ENCODE results near the gene RBM47.
A peak's percentile ranks its signal among the peaks of the same experiment; 100 is the strongest.

RBM47 gene

GRCh38 chr4:40617872-40618271 lies 11.8 kb downstream of the RBM47 start:
- peaks cover 13% of the 10 kb centered on the region in 2 donors for H3K27me3 Mint-ChIP-seq
- H3K27ac Mint-ChIP-seq = no peak overlapping the region
- no peak overlapping the region for H3K4me3 Mint-ChIP-seq
- H3K9me3 Mint-ChIP-seq = no peaks in the 10 kb centered on the region
- DNase-seq = no peak
- H3K36me3 Mint-ChIP-seq (ENCODE audit: insufficient read depth) = peaks cover 5% of the 10 kb centered on the region
- ATAC-seq (replicated peaks) = no peak
- H3K4me1 Mint-ChIP-seq (ENCODE audit: low read depth in 2 of 2) = no peaks in the 10 kb centered on the region

DNA sequence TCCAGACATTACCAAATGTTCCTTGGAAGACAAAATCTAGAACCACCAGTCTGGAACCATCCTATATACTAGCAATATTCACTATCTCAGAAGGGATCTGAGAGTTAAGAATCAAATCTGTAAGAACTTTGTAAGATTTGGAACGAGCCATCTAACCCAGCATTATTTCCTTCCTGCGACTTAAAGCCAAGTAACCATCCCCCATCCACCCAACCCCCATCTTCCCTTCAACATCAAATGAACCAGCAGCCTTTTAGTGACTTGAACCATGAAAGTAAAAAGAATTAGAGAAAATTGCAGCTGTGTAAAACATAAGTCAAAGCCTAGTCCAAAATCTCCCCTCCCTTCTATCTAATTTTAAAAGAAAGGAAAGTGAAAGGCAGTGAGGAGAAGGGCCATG lies 15.6 kb downstream of the RBM47 start:
- H3K4me3 Mint-ChIP-seq = no peak overlapping the region
- no peaks in the 10 kb centered on the region for H3K4me1 Mint-ChIP-seq (ENCODE audit: low read depth in 2 of 2)
- H3K36me3 Mint-ChIP-seq (ENCODE audit: insufficient read depth) = peaks cover 4% of the 10 kb centered on the region
- peaks cover 11 to 17% of the 10 kb centered on the region in 2 donors for H3K27me3 Mint-ChIP-seq
- no peak for DNase-seq
- H3K9me3 Mint-ChIP-seq = no peaks in the 10 kb centered on the region
- no peak for ATAC-seq (replicated peaks)
- no peak overlapping the region for H3K27ac Mint-ChIP-seq

GRCh38 chr4:40613456-40613855 lies 16.2 kb downstream of the RBM47 start:
- no peaks in the 10 kb centered on the region for H3K4me1 Mint-ChIP-seq (ENCODE audit: low read depth in 2 of 2)
- no peaks in the 10 kb centered on the region for H3K36me3 Mint-ChIP-seq (ENCODE audit: insufficient read depth)
- no peak for DNase-seq

GRCh38 chr4:40612831-40613230 lies 16.8 kb downstream of the RBM47 start:
- peaks cover 6 to 10% of the 10 kb centered on the region in 2 donors for H3K27me3 Mint-ChIP-seq

More at GRCh38 chr4:40613456-40613855, 16.2 kb downstream of the RBM47 start:
- no peak overlapping the region for H3K27ac Mint-ChIP-seq
- ATAC-seq (replicated peaks) = no peak
- peaks cover 6 to 11% of the 10 kb centered on the region in 2 donors for H3K27me3 Mint-ChIP-seq
- no peaks in the 10 kb centered on the region for H3K9me3 Mint-ChIP-seq
- H3K4me3 Mint-ChIP-seq = no peak overlapping the region

DNA sequence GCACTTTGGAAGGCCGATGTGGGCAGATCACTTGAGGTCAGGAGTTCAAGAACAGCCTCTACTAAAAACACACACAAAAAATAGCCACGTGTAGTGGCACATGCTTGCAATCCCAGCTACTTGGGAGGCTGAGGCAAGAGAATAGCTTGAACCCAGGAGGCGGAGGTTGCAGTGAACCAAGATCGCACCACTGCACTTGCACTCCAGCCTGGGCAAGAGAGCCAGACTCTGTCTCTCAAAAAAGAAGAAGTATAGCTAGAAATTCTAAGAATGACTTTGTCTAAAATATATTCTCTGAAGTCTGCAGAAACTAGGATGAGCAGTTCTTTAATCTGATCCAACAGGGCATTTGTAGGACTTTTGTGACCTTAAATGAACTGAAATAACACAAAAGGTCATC lies 17.4 kb downstream of the RBM47 start:
- Mint-ChIP-seq H3K27me3 (peaks cover 6 to 10% of the 10 kb centered on the region in 2 donors), H3K4me3 (no peak overlapping the region), H3K36me3 (ENCODE audit: insufficient read depth) (no peaks in the 10 kb centered on the region), H3K27ac (no peak overlapping the region), H3K9me3 (no peaks in the 10 kb centered on the region), H3K4me1 (ENCODE audit: low read depth in 2 of 2) (no peaks in the 10 kb centered on the region)
- no peak for DNase-seq
- ATAC-seq (replicated peaks) = no peak

More at GRCh38 chr4:40612831-40613230, 16.8 kb downstream of the RBM47 start:
- H3K27ac Mint-ChIP-seq = no peak overlapping the region
- H3K36me3 Mint-ChIP-seq (ENCODE audit: insufficient read depth) = no peaks in the 10 kb centered on the region
- H3K4me3 Mint-ChIP-seq = no peak overlapping the region
- ATAC-seq (replicated peaks) (no peak), DNase-seq (no peak)
- H3K4me1 Mint-ChIP-seq (ENCODE audit: low read depth in 2 of 2) = no peaks in the 10 kb centered on the region
- no peaks in the 10 kb centered on the region for H3K9me3 Mint-ChIP-seq

DNA sequence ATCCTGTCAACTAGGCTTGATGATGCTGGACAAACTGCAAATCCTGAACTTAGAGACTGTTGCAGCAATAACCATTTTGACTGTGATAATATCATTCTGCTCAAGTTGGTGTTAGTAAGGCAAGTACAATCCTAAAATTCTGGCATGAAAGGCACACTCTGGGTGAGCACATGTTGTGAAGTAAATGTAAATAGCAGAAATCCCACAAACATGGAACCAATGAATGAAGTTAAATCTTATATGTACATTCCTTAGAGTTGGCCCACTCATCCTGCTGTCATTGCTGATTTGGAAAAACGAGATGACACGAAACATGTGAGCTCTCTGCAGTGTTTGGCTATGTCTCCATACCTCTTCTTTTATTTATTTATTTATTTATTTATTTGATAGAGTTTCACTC lies 21.0 kb downstream of the RBM47 start:
- no peak for DNase-seq
- Mint-ChIP-seq H3K4me3 (no peak overlapping the region), H3K27me3 (peaks cover 6 to 10% of the 10 kb centered on the region in 2 donors), H3K36me3 (ENCODE audit: insufficient read depth) (no peaks in the 10 kb centered on the region), H3K27ac (no peak overlapping the region), H3K4me1 (ENCODE audit: low read depth in 2 of 2) (no peaks in the 10 kb centered on the region), H3K9me3 (no peaks in the 10 kb centered on the region)
- ATAC-seq (replicated peaks) = no peak

DNA sequence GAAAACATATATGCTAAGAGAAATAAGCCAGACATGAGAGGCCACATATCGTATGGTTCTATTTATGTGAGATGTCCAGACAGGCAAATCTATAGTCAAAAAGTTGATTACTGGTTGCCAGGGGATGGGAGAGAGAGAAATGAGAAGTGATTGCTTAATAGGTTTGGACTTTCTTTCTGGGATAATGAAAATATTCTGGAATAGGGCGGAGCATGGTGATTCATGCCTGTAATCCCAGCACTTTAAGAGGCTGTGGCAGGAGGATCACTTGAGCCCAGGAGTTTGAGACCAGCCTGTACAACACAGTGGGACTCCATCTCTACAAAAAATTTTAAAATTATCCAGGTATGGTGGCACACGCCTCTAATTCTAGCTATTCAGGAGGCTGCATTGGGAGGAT lies 22.4 kb downstream of the RBM47 start:
- ATAC-seq (replicated peaks) (no peak), DNase-seq (no peak)
- Mint-ChIP-seq H3K36me3 (ENCODE audit: insufficient read depth) (no peaks in the 10 kb centered on the region), H3K4me3 (no peak overlapping the region), H3K27me3 (peaks cover 6 to 10% of the 10 kb centered on the region in 2 donors), H3K9me3 (no peaks in the 10 kb centered on the region), H3K27ac (no peak overlapping the region), H3K4me1 (ENCODE audit: low read depth in 2 of 2) (no peaks in the 10 kb centered on the region)

DNA sequence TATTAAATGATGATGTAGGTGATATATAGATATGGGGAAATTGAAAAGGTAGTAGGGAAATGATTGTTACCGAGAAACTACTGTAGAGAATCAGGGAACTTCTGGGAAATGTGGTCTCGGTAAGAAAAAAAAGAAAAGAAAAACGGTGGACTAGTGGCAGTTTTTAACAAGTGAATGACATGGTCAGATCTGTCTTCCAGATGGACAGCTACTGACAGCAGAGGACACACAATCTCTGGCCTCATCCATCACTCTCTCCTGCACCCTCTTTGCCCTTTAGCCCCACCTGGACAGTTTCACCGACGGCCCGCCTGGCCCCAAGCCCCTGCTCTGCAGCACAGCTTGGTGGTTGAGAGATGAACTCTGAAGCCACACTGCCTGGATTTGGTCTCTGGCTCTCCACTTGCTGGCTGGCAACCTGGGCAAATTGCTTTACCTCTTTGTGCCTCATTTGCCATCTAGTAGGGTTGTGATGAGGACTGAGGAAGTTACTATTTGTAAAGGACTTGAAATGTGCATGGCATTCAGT lies 23.4 kb downstream of the RBM47 start:
- H3K4me1 Mint-ChIP-seq (ENCODE audit: low read depth in 2 of 2) = no peaks in the 10 kb centered on the region
- no peaks in the 10 kb centered on the region for H3K36me3 Mint-ChIP-seq (ENCODE audit: insufficient read depth)
- peaks cover 6 to 10% of the 10 kb centered on the region in 2 donors for H3K27me3 Mint-ChIP-seq
- no peaks in the 10 kb centered on the region for H3K9me3 Mint-ChIP-seq
- no peak for ATAC-seq (replicated peaks)
- no peak overlapping the region for H3K4me3 Mint-ChIP-seq
- no peak overlapping the region for H3K27ac Mint-ChIP-seq
- DNase-seq = no peak

DNA sequence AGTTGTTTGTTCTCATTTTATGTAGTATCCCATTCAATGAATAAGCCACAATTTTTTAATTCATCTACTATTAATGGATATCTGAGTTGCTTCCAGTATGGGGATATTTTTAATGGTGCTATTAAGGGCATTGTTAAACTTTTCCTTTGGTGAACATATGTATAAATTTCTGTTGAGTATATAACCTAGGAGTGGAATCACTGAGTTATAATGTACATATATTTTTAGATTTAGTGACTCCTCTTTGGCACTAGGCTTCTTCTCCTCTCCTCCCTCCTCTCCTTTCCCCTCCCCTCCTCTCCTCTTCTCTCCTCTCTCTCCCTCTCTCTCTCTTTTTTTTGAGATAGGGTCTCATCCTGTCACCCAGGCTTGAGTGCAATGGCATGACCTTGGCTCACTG lies 26.4 kb downstream of the RBM47 start:
- no peaks in the 10 kb centered on the region for H3K27me3 Mint-ChIP-seq
- no peaks in the 10 kb centered on the region for H3K36me3 Mint-ChIP-seq (ENCODE audit: insufficient read depth)
- H3K4me3 Mint-ChIP-seq = no peak overlapping the region
- H3K4me1 Mint-ChIP-seq (ENCODE audit: low read depth in 2 of 2) = no peaks in the 10 kb centered on the region
- no peak for ATAC-seq (replicated peaks)
- no peak for DNase-seq
- H3K9me3 Mint-ChIP-seq = no peaks in the 10 kb centered on the region
- H3K27ac Mint-ChIP-seq = peak overlapping the region in 1 of 2 donors; percentile 49

DNA sequence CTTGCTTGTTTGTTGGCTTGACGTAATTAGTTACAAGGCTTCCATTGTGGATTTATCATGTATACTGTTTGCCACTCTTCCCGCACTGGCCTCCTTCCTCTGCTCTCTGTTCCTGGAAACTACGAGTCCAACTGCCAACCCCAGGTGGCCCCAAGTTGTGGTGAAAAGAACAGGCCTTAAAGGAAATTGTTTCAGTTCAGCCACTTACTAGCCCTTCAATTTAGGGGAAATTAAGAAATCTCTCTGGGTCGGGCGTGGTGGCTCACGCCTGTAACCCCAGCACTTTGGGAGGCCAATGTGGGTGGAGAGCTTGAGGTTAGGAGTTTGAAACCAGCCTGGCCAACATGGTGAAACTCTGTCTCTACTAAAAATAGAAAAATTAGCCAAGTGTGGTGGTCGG lies 28.0 kb downstream of the RBM47 start:
- Mint-ChIP-seq H3K9me3 (no peaks in the 10 kb centered on the region), H3K27ac (no peak overlapping the region), H3K4me3 (no peak overlapping the region), H3K4me1 (ENCODE audit: low read depth in 2 of 2) (no peaks in the 10 kb centered on the region), H3K27me3 (peaks cover under 1 to 3% of the 10 kb centered on the region in 2 donors), H3K36me3 (ENCODE audit: insufficient read depth) (no peaks in the 10 kb centered on the region)
- no peak for DNase-seq
- no peak for ATAC-seq (replicated peaks)

- Mint-ChIP-seq H3K27me3 (peaks cover 8 to 11% of the 10 kb centered on the region in 2 donors), H3K4me3 (no peak overlapping the region), H3K27ac (no peak overlapping the region), H3K36me3 (ENCODE audit: insufficient read depth) (no peaks in the 10 kb centered on the region), H3K4me1 (ENCODE audit: low read depth in 2 of 2) (no peaks in the 10 kb centered on the region), H3K9me3 (no peaks in the 10 kb centered on the region)
- ATAC-seq (replicated peaks) (no peak), DNase-seq (no peak)
These were observed 28.8 kb downstream of the RBM47 start for GRCh38 chr4:40600850-40601249.

DNA sequence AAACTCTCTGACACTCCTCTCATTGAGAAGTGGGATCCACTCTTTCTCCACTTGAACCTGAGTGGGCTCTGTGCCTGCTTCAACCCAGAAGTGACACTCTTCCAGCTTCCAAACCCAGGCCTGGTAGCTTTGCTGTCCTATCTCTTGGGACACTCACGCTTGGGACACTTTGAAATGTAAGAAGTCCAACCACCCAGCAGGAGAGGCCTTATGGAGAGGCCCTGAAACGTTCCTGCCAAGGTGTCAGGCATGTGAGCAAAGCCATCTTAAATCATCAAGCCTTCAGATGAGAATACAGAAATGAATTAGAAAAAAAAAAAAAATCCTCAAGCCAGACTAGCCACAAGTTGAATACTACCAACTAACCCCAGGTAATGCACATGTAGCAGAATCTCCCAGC lies 30.2 kb downstream of the RBM47 start:
- ATAC-seq (replicated peaks) (no peak), DNase-seq (no peak)
- no peaks in the 10 kb centered on the region for H3K36me3 Mint-ChIP-seq (ENCODE audit: insufficient read depth)
- no peak overlapping the region for H3K27ac Mint-ChIP-seq
- H3K27me3 Mint-ChIP-seq = peaks cover 17 to 20% of the 10 kb centered on the region in 2 donors
- no peaks in the 10 kb centered on the region for H3K9me3 Mint-ChIP-seq
- no peaks in the 10 kb centered on the region for H3K4me1 Mint-ChIP-seq (ENCODE audit: low read depth in 2 of 2)
- no peak overlapping the region for H3K4me3 Mint-ChIP-seq

DNA sequence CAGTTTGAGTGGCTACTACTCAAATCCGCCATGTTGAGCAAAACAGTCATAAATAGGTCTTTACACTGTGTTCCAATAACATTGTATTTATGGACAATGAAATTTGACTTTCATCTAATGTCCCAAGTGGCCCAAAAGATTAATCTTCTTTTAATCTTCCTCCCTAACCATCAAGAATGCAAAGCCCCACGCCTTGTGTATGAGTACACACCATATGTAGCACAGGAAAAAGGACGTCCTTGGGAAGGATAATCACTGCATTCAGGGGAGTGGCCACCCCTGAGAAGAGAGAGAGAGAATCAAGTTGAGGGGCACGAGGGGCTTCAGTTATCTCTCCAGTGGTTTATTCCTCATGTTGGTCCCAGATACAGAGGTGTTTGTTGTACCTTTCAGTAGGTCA lies 33.1 kb downstream of the RBM47 start:
- DNase-seq = no peak
- Mint-ChIP-seq H3K9me3 (no peaks in the 10 kb centered on the region), H3K4me3 (no peak overlapping the region), H3K4me1 (ENCODE audit: low read depth in 2 of 2) (no peaks in the 10 kb centered on the region), H3K27ac (no peak overlapping the region), H3K36me3 (ENCODE audit: insufficient read depth) (no peaks in the 10 kb centered on the region), H3K27me3 (peaks cover 17 to 20% of the 10 kb centered on the region in 2 donors)
- no peak for ATAC-seq (replicated peaks)

GRCh38 chr4:40595981-40596380 lies 33.7 kb downstream of the RBM47 start:
- Mint-ChIP-seq H3K27ac (no peak overlapping the region), H3K4me1 (ENCODE audit: low read depth in 2 of 2) (no peaks in the 10 kb centered on the region), H3K9me3 (no peaks in the 10 kb centered on the region), H3K36me3 (ENCODE audit: insufficient read depth) (no peaks in the 10 kb centered on the region), H3K4me3 (no peak overlapping the region), H3K27me3 (peaks cover 17 to 20% of the 10 kb centered on the region in 2 donors)
- DNase-seq = no peak
- ATAC-seq (replicated peaks) = no peak

Data from effector memory CD8-positive, alpha-beta T cell (primary cell).